DOHH2 (cell line): ENCODE results near the gene TLR7.

ENCODE experiments used
- CTCF ChIP-seq: fragments of 200-600 bp; sonication (generic); IDR thresholded peaks from one replicate; pipeline ENCODE4 v1.5.1; 2014; ENCODE audit warnings: antibody characterized with exemption, mild to moderate bottlenecking, low read depth, low read length; ENCODE audit not compliant: poor library complexity, severe bottlenecking
- EZH2phosphoT487 ChIP-seq: fragments of 200-600 bp; sonication (generic); IDR thresholded peaks from 2 replicates; pipeline ENCODE4 v1.6.1; 2017; ENCODE audit warnings: borderline replicate concordance, mild to moderate bottlenecking, antibody characterized with exemption, low read length, moderate library complexity, mixed read lengths

GRCh38 chrX:12843061-12843667, 23.7 kb upstream of the TLR7 start:
- no peak for TF ChIP-seq CTCF
- TF ChIP-seq EZH2phosphoT487: no peak
